Type B pancreatic cell (in vitro differentiated cells): ENCODE measurements around the gene FNIP1. TPM values are rescaled to one million over a fixed set of nuclear protein-coding genes. Genes with fewer than 3 reads are reported as not detected.
"Not testable (repeated sequence)": the region's sequence is repeated elsewhere in the genome, so short reads cannot be mapped to it uniquely, and the experiment has no call there.

Experiments used
- DNase-seq: peaks from one replicate; pipeline ENCODE4 v3.0.0; 2021; ENCODE audit warnings: mixed read lengths; ENCODE audit not compliant: unreplicated experiment; ENCODE audit errors: extremely low spot score
- H3K27ac Mint-ChIP-seq: 2 replicates; pipeline ENCODE4 v1.8.0; 2021; ENCODE audit warnings: mild to moderate bottlenecking, mixed read lengths
- H3K27me3 Mint-ChIP-seq: 2 replicates; pipeline ENCODE4 v1.8.0; 2021; ENCODE audit warnings: mixed read lengths
- H3K36me3 Mint-ChIP-seq: 2 replicates; pipeline ENCODE4 v1.8.0; 2021; ENCODE audit warnings: mixed read lengths
- H3K4me1 Mint-ChIP-seq: one replicate; pipeline ENCODE4 v1.8.0; 2021; ENCODE audit warnings: mixed read lengths; ENCODE audit not compliant: unreplicated experiment
- H3K4me3 Mint-ChIP-seq: 2 replicates; pipeline ENCODE4 v1.8.0; 2021; ENCODE audit warnings: mild to moderate bottlenecking, mixed read lengths
- H3K9me3 Mint-ChIP-seq: 2 replicates; pipeline ENCODE4 v1.8.0; 2021; ENCODE audit warnings: mixed read lengths
- total RNA-seq: library from RNA; stranded (reverse); gene quantifications from 2 replicates; pipeline ENCODE4 v1.2.1, GENCODE V29; 2021; ENCODE audit warnings: low replicate concordance
- TF ChIP-seq, protein P1 (sequence below): fragments of 200-600 bp; sonication (generic); conservative IDR thresholded peaks from 2 replicates; pipeline ENCODE4 v1.5.0; 2021; ENCODE audit warnings: antibody characterized with exemption, mild to moderate bottlenecking

FNIP1 gene
- total RNA-seq, 1 donor from 2014 or later = 32.4 TPM

DNA sequence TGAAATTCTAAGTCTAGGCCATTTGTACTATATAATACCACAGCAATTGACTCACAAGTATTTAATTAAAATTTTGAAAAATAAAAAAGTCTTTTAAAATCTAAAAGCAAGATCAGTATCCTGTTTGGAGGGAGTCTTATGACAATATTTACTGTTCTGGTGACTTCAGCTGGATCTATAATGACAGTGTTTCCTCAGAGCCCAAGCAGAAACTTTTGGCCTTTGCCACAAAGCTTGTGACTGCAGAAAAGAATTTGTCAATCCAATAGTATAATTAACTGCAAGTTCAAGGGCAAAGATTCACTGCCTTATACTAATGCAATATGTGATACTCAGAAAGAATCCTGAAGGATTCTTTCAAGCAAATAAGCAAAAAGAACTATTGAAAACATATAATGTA lies 112.2 kb downstream of the FNIP1 start:
- Mint-ChIP-seq H3K4me3 (no peak overlapping the region), H3K4me1 (no peaks in the 10 kb centered on the region), H3K9me3 (no peaks in the 10 kb centered on the region), H3K27ac (no peak overlapping the region), H3K27me3 (no peaks in the 10 kb centered on the region), H3K36me3 (peaks cover 17% of the 10 kb centered on the region)
- no peak for DNase-seq
- TF ChIP-seq, protein P1, sequence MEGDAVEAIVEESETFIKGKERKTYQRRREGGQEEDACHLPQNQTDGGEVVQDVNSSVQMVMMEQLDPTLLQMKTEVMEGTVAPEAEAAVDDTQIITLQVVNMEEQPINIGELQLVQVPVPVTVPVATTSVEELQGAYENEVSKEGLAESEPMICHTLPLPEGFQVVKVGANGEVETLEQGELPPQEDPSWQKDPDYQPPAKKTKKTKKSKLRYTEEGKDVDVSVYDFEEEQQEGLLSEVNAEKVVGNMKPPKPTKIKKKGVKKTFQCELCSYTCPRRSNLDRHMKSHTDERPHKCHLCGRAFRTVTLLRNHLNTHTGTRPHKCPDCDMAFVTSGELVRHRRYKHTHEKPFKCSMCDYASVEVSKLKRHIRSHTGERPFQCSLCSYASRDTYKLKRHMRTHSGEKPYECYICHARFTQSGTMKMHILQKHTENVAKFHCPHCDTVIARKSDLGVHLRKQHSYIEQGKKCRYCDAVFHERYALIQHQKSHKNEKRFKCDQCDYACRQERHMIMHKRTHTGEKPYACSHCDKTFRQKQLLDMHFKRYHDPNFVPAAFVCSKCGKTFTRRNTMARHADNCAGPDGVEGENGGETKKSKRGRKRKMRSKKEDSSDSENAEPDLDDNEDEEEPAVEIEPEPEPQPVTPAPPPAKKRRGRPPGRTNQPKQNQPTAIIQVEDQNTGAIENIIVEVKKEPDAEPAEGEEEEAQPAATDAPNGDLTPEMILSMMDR = no peak

DNA sequence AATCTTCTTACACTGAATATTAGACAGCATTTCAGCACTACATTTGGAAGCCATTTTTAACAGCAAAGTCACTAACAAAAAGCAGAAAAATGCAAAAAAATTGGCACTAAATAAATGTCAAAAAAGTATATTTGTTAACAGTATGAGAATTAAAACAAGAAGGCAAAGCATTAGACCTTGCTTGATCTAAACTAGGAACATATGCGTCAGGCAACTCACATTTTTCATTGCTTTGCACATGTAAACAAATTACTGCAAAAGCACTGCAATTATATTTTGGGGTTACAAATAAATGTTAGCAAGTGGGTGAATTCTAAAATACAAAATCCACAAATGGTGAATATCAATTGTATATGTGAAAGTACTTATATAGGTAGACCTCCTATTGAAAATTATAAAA lies 112.8 kb downstream of the FNIP1 start:
- no peak for DNase-seq
- no peaks in the 10 kb centered on the region for H3K27me3 Mint-ChIP-seq
- H3K27ac Mint-ChIP-seq = no peak overlapping the region
- no peak overlapping the region for H3K4me3 Mint-ChIP-seq
- no peaks in the 10 kb centered on the region for H3K4me1 Mint-ChIP-seq
- H3K9me3 Mint-ChIP-seq = no peaks in the 10 kb centered on the region
- TF ChIP-seq, protein P1 = no peak
- peaks cover 21% of the 10 kb centered on the region for H3K36me3 Mint-ChIP-seq

DNA sequence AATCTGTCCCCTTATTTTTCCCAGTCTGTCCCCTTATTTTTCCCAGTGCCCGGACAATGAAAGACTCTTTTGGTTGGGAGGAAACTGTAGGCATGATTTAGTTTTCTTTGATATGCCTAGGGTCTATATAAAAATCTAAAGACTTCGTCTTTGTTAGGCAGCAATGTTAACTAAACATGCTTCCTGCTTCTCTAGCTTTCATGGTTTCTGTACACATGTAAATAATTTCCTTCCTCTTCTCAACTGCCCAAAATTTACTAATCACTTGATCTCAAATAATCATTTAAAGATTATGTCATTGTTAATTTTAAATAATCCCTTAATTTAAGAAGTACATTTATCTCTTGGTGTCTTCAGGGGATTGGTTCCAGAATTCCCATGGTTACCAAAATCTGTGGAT lies 114.0 kb downstream of the FNIP1 start:
- peaks cover 17% of the 10 kb centered on the region for H3K36me3 Mint-ChIP-seq
- no peaks in the 10 kb centered on the region for H3K4me1 Mint-ChIP-seq
- no peak overlapping the region for H3K27ac Mint-ChIP-seq
- no peaks in the 10 kb centered on the region for H3K9me3 Mint-ChIP-seq
- H3K4me3 Mint-ChIP-seq = no peak overlapping the region
- DNase-seq = no peak
- H3K27me3 Mint-ChIP-seq = no peaks in the 10 kb centered on the region
- TF ChIP-seq, protein P1 = no peak

DNA sequence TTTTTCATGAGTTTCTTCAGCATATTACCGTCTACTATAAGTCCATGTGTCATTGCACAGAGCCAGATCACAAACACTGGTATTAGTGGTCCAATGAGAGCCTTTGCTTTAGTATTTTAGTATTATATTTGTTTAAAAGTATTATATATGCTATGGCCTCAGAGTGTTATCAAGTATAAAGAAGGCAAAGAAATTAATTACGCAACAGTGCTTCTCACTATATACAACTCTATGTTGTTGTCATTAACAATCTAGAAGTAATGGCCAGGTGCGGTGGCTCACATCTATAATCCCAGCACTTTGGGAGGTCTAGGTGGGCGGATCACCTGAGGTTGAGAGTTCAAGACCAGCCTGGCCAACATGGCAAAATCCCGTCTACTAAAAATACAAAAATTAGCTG lies 114.6 kb downstream of the FNIP1 start:
- peaks cover 21% of the 10 kb centered on the region for H3K36me3 Mint-ChIP-seq
- no peaks in the 10 kb centered on the region for H3K27me3 Mint-ChIP-seq
- TF ChIP-seq, protein P1 = no peak
- no peak overlapping the region for H3K4me3 Mint-ChIP-seq
- H3K4me1 Mint-ChIP-seq = no peaks in the 10 kb centered on the region
- no peak overlapping the region for H3K27ac Mint-ChIP-seq
- DNase-seq = no peak
- no peaks in the 10 kb centered on the region for H3K9me3 Mint-ChIP-seq

DNA sequence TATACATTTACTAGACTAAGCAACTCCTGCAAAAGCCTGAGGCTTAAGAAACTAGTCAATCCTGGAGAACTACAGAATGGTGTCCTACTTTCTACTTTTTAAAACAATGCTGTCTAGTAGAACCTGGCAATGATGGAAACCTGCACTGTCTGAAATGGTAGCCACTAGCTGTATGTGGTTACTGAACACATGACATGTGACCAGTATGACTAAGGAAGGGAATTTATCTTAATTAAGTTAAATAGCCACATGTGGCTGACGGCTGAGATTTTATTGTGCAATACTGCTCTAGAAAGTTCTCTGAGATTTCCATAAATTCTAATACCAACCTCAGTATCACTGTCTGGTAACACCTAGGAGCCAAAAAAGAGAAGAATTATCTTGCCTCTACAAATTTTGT lies 116.9 kb downstream of the FNIP1 start:
- no peak for DNase-seq
- no peak overlapping the region for H3K4me3 Mint-ChIP-seq
- H3K27me3 Mint-ChIP-seq = no peaks in the 10 kb centered on the region
- H3K9me3 Mint-ChIP-seq = no peaks in the 10 kb centered on the region
- H3K36me3 Mint-ChIP-seq = peaks cover 31% of the 10 kb centered on the region
- H3K27ac Mint-ChIP-seq = no peak overlapping the region
- H3K4me1 Mint-ChIP-seq = no peaks in the 10 kb centered on the region
- TF ChIP-seq, protein P1 = no peak

DNA sequence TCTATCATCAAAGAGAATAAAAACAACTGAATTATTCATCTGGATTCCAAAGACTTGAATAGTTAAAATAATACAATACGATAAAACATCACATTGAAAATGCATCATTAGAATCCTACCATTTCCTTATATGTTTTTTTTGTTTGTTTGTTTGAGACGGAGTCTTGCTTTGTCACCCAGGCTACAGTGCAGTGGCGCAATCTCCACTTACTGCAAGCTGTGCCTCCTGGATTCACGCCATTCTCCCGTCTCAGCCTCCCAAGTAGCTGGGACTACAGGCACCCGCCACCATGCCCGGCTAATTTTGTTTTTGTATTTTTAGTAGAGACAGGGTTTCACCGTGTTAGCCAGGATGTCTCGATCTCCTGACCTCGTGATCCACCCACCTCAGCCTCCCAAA lies 118.5 kb downstream of the FNIP1 start:
- H3K4me1 Mint-ChIP-seq, DNase-seq, H3K9me3 Mint-ChIP-seq, H3K4me3 Mint-ChIP-seq, H3K27ac Mint-ChIP-seq, H3K27me3 Mint-ChIP-seq: not testable (repeated sequence)
- peaks cover 34% of the 10 kb centered on the region for H3K36me3 Mint-ChIP-seq
